ENCODE results near the gene ZNF560. TPM values are rescaled to one million over a fixed set of nuclear protein-coding genes. Genes with fewer than 3 reads are reported as not detected.
A peak's percentile ranks its signal among the peaks of the same experiment; 100 is the strongest.

The ZNF560 gene
- total and polyA plus RNA-seq, 4 experiments from 2014 or later = not detected

GRCh38 chr19:9535934-9536333, 37.5 kb upstream of the ZNF560 start:
- Mint-ChIP-seq H3K4me3 (peak overlapping the region in 5 of 8 donors; percentile 33 to 49 (median 39)), H3K27ac (no peak overlapping the region), H3K9me3 (peaks cover 0 to 68% (median 61%) of the 10 kb centered on the region in 8 donors), H3K36me3 (peaks cover 60 to 68% of the 10 kb centered on the region in 2 donors), H3K27me3 (no peaks in the 10 kb centered on the region), H3K4me1 (peaks cover 14 to 36% (median 25%) of the 10 kb centered on the region in 4 donors)
- Histone ChIP-seq H3K27me3 (ENCODE audit: insufficient read depth, low read length) (no peaks in the 10 kb centered on the region), H3K27ac (ENCODE audit: low read depth, low read length) (no peak overlapping the region), H3K9me3 (ENCODE audit: control insufficient read depth in 1 of 2, low read length in 2 of 2) (peaks cover 4 to 5% of the 10 kb centered on the region in 2 donors), H3K4me3 (ENCODE audit: low read length in 2 of 2) (no peak overlapping the region), H3K36me3 (ENCODE audit: insufficient read depth, low read length) (peaks cover 44% of the 10 kb centered on the region), H3K4me1 (ENCODE audit: insufficient read depth, low read length) (peaks cover 12% of the 10 kb centered on the region)
- DNase-seq = no peak
- intact Hi-C loops (cut with micrococcal nuclease) = loop anchor here (5.0 kb wide), 1 partner anchor 99 kb away; the partner anchor contains the start of gene ZNF266
- ChIA-PET POLR2A (ENCODE audit: partially characterized antibody) (no interaction called here), CTCF (ENCODE audit: partially characterized antibody) (interaction anchor here (1.1 kb wide), 1 partner anchor 242 kb away, joined by 3 read pairs; no protein-coding TSS in a partner anchor)

- H3K9me3 Mint-ChIP-seq = peaks cover 0 to 90% (median 79%) of the 10 kb centered on the region in 8 donors
- H3K27ac Mint-ChIP-seq = no peak overlapping the region
- no peak overlapping the region for H3K4me3 ChIP-seq (ENCODE audit: low read length in 2 of 2)
- H3K4me1 ChIP-seq (ENCODE audit: insufficient read depth, low read length) = no peaks in the 10 kb centered on the region
- POLR2A ChIA-PET (ENCODE audit: partially characterized antibody) = no interaction called here
- peaks cover 70% of the 10 kb centered on the region for H3K36me3 ChIP-seq (ENCODE audit: insufficient read depth, low read length)
- H3K9me3 ChIP-seq (ENCODE audit: control insufficient read depth in 1 of 2, low read length in 2 of 2) = peaks cover 4 to 39% of the 10 kb centered on the region in 2 donors
- no peaks in the 10 kb centered on the region for H3K27me3 Mint-ChIP-seq
- intact Hi-C loops (cut with micrococcal nuclease) = no loop called here
- no peak for DNase-seq
- H3K27me3 ChIP-seq (ENCODE audit: insufficient read depth, low read length) = no peaks in the 10 kb centered on the region
- CTCF ChIA-PET (ENCODE audit: partially characterized antibody) = no interaction called here
- H3K4me1 Mint-ChIP-seq = peaks cover 0 to 7% (median 2%) of the 10 kb centered on the region in 4 donors
- H3K27ac ChIP-seq (ENCODE audit: low read depth, low read length) = no peak overlapping the region
- H3K36me3 Mint-ChIP-seq = peaks cover 84 to 87% of the 10 kb centered on the region in 2 donors
- H3K4me3 Mint-ChIP-seq = no peak overlapping the region
These were observed 33.5 kb upstream of the ZNF560 start for GRCh38 chr19:9531933-9532332.

DNA sequence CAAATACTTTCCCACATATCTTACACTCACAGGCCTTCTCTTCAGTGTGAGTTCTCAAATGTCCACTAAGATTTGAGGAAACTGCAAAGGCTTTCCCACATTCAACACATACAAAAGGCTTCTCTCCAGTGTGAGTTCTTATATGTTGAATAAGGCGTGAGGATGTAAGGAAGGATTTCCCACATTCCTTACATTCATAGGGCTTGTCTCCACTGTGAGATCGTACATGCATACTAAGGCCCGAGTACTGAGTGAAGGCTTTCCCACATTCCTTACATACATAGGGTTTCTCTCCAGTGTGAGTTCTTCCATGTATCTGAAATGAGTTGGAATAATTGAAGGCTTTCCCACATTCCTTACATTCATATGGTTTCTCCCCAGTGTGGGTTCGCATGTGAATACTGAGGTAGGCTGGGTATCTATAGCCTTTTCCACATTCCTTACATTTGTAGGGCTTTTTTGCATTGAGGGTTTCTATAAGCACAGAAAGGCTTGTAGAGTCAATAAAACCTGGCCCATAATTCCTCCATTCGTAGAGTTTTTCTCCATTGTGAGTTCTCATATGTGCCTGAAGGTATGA, 30.4 kb upstream of the ZNF560 start:
- Mint-ChIP-seq H3K4me3 (no peak overlapping the region), H3K4me1 (peaks cover 0 to 1% (median 0%) of the 10 kb centered on the region in 4 donors), H3K27me3 (no peaks in the 10 kb centered on the region), H3K27ac (no peak overlapping the region), H3K9me3 (peaks cover 0 to 95% (median 88%) of the 10 kb centered on the region in 8 donors), H3K36me3 (peaks cover 70 to 73% of the 10 kb centered on the region in 2 donors)
- DNase-seq = no peak
- intact Hi-C loops (cut with micrococcal nuclease) = no loop called here
- CTCF ChIA-PET (ENCODE audit: partially characterized antibody) = no interaction called here
- H3K4me3 ChIP-seq (ENCODE audit: low read length in 2 of 2) = peak overlapping the region in 1 of 2 donors; percentile 5
- H3K36me3 ChIP-seq (ENCODE audit: insufficient read depth, low read length) = peaks cover 52% of the 10 kb centered on the region
- no peak overlapping the region for H3K27ac ChIP-seq (ENCODE audit: low read depth, low read length)
- H3K9me3 ChIP-seq (ENCODE audit: control insufficient read depth in 1 of 2, low read length in 2 of 2) = peaks cover 0 to 57% of the 10 kb centered on the region in 2 donors
- POLR2A ChIA-PET (ENCODE audit: partially characterized antibody) = no interaction called here
- no peaks in the 10 kb centered on the region for H3K27me3 ChIP-seq (ENCODE audit: insufficient read depth, low read length)
- no peaks in the 10 kb centered on the region for H3K4me1 ChIP-seq (ENCODE audit: insufficient read depth, low read length)

DNA sequence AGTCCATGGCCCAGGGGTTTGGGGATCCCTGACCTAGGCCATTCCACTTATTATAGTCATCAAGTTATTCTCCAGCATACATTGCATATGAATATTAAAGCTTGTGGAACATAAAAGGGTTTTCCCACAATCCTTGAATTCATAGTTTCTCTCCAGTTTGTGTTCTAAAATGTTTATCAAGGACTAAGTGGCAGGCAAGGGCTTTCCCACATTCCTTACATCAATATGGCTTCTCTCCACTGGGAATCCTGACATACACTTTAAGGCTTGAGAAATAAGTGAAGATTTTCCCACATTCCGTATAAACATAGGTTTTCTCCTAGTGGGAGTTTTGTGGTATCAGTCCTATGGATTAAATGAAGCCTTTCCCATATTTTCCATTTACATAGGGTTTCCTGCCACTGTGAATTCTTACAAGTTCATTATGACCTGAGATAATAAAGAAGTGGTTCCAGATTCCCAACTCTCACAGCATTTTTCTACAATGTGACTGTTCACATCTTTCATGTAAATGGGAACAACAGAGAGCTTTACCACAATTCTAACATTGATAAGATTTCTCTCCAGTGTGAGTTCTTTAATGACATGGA, 25.6 kb upstream of the ZNF560 start:
- intact Hi-C loops (cut with micrococcal nuclease) = no loop called here
- Histone ChIP-seq H3K9me3 (ENCODE audit: control insufficient read depth in 1 of 2, low read length in 2 of 2) (peaks cover 0 to 58% of the 10 kb centered on the region in 2 donors), H3K27ac (ENCODE audit: low read depth, low read length) (no peak overlapping the region), H3K4me3 (ENCODE audit: low read length in 2 of 2) (no peak overlapping the region), H3K4me1 (ENCODE audit: insufficient read depth, low read length) (no peaks in the 10 kb centered on the region), H3K36me3 (ENCODE audit: insufficient read depth, low read length) (peaks cover 9% of the 10 kb centered on the region), H3K27me3 (ENCODE audit: insufficient read depth, low read length) (no peaks in the 10 kb centered on the region)
- no peak for DNase-seq
- CTCF ChIA-PET (ENCODE audit: partially characterized antibody) = no interaction called here
- H3K4me1 Mint-ChIP-seq = no peaks in the 10 kb centered on the region
- POLR2A ChIA-PET (ENCODE audit: partially characterized antibody) = no interaction called here
- peaks cover 0 to 94% (median 77%) of the 10 kb centered on the region in 8 donors for H3K9me3 Mint-ChIP-seq
- H3K36me3 Mint-ChIP-seq = peaks cover 44% of the 10 kb centered on the region in 2 donors
- no peak overlapping the region for H3K27ac Mint-ChIP-seq
- H3K27me3 Mint-ChIP-seq = no peaks in the 10 kb centered on the region
- H3K4me3 Mint-ChIP-seq = no peak overlapping the region

GRCh38 chr19:9507285-9507684, 8.9 kb upstream of the ZNF560 start:
- Histone ChIP-seq H3K36me3 (ENCODE audit: insufficient read depth, low read length) (no peaks in the 10 kb centered on the region), H3K27ac (ENCODE audit: low read depth, low read length) (no peak overlapping the region), H3K4me3 (ENCODE audit: low read length in 2 of 2) (no peak overlapping the region), H3K9me3 (ENCODE audit: control insufficient read depth in 1 of 2, low read length in 2 of 2) (peaks cover 0 to 21% of the 10 kb centered on the region in 2 donors), H3K27me3 (ENCODE audit: insufficient read depth, low read length) (no peaks in the 10 kb centered on the region), H3K4me1 (ENCODE audit: insufficient read depth, low read length) (no peaks in the 10 kb centered on the region)
- H3K36me3 Mint-ChIP-seq = peaks cover 11 to 15% of the 10 kb centered on the region in 2 donors
- intact Hi-C loops (cut with micrococcal nuclease) = no loop called here
- no peak for DNase-seq
- H3K9me3 Mint-ChIP-seq = peaks cover 5 to 82% (median 71%) of the 10 kb centered on the region in 8 donors
- no peaks in the 10 kb centered on the region for H3K27me3 Mint-ChIP-seq
- ChIA-PET POLR2A (ENCODE audit: partially characterized antibody) (no interaction called here), CTCF (ENCODE audit: partially characterized antibody) (no interaction called here)
- no peaks in the 10 kb centered on the region for H3K4me1 Mint-ChIP-seq
- H3K4me3 Mint-ChIP-seq = no peak overlapping the region
- no peak overlapping the region for H3K27ac Mint-ChIP-seq

DNA sequence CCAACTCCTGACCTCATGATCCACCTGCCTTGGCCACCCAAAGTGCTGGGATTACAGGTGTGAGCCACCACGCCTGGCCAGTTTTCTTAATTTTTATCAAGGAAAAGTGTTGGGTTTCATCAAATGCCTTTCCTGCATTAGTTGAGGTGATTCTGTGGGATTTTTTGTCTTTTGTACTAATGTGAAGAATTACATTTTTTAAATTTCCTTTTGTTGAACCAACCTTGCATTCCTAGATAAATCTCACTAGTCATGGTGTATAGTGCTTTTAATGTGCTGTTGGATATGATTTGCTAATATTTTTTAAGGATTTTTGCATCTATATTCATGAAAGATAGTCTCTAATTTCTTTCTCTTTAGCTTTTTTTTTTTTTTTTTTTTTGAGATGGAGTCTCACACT, 2.4 kb upstream of the ZNF560 start:
- Histone ChIP-seq H3K36me3 (ENCODE audit: insufficient read depth, low read length) (no peaks in the 10 kb centered on the region), H3K27ac (ENCODE audit: low read depth, low read length) (no peak overlapping the region), H3K9me3 (ENCODE audit: control insufficient read depth in 1 of 2, low read length in 2 of 2) (peaks cover 0 to 18% of the 10 kb centered on the region in 2 donors), H3K27me3 (ENCODE audit: insufficient read depth, low read length) (no peaks in the 10 kb centered on the region), H3K4me3 (ENCODE audit: low read length in 2 of 2) (no peak overlapping the region), H3K4me1 (ENCODE audit: insufficient read depth, low read length) (no peaks in the 10 kb centered on the region)
- POLR2A ChIA-PET (ENCODE audit: partially characterized antibody) = no interaction called here
- H3K36me3 Mint-ChIP-seq = peaks cover 5 to 7% of the 10 kb centered on the region in 2 donors
- CTCF ChIA-PET (ENCODE audit: partially characterized antibody) = no interaction called here
- H3K4me3 Mint-ChIP-seq = no peak overlapping the region
- peaks cover 0 to 90% (median 75%) of the 10 kb centered on the region in 8 donors for H3K9me3 Mint-ChIP-seq
- H3K4me1 Mint-ChIP-seq = peaks cover 0 to 12% (median under 1%) of the 10 kb centered on the region in 4 donors
- no peak for DNase-seq
- no peaks in the 10 kb centered on the region for H3K27me3 Mint-ChIP-seq
- H3K27ac Mint-ChIP-seq = no peak overlapping the region
- intact Hi-C loops (cut with micrococcal nuclease) = no loop called here

- H3K9me3 Mint-ChIP-seq = peaks cover 0 to 68% (median 54%) of the 10 kb centered on the region in 8 donors
- no peak overlapping the region for H3K4me3 ChIP-seq (ENCODE audit: low read length in 2 of 2)
- H3K4me1 Mint-ChIP-seq = peaks cover 0 to 12% (median under 1%) of the 10 kb centered on the region in 4 donors
- no peak overlapping the region for H3K27ac Mint-ChIP-seq
- H3K27ac ChIP-seq (ENCODE audit: low read depth, low read length) = no peak overlapping the region
- H3K36me3 Mint-ChIP-seq = peaks cover 3 to 10% of the 10 kb centered on the region in 2 donors
- H3K36me3 ChIP-seq (ENCODE audit: insufficient read depth, low read length) = no peaks in the 10 kb centered on the region
- H3K27me3 ChIP-seq (ENCODE audit: insufficient read depth, low read length) = no peaks in the 10 kb centered on the region
- H3K4me1 ChIP-seq (ENCODE audit: insufficient read depth, low read length) = no peaks in the 10 kb centered on the region
- no peak overlapping the region for H3K4me3 Mint-ChIP-seq
- DNase-seq = no peak
- intact Hi-C loops (cut with micrococcal nuclease) = no loop called here
- ChIA-PET CTCF (ENCODE audit: partially characterized antibody) (no interaction called here), POLR2A (ENCODE audit: partially characterized antibody) (no interaction called here)
- H3K27me3 Mint-ChIP-seq = peaks cover 0 to 2% of the 10 kb centered on the region in 2 donors
- peaks cover 0 to 8% of the 10 kb centered on the region in 2 donors for H3K9me3 ChIP-seq (ENCODE audit: control insufficient read depth in 1 of 2, low read length in 2 of 2)
These were observed 4.3 kb downstream of the ZNF560 start for GRCh38 chr19:9494096-9494495.

All from CD4-positive, alpha-beta memory T cell (primary cell).